Gastrocnemius medialis (tissue), 4 donors: ENCODE data around the gene TAC4.

Source experiments
- POLR2A ChIP-seq, 2 donors: fragments of 450-650 bp; IDR thresholded peaks; one replicate each; pipeline ENCODE4 v1.6.1; 2017; ENCODE audit warnings: antibody characterized with exemption in 2 of 2, mild to moderate bottlenecking in 2 of 2, moderate library complexity in 2 of 2
- TF ChIP-seq, protein P1 (sequence below), 5 experiments: fragments of 450-650 bp in 3 of 5; fragments of 200-600 bp in 2 of 5; sonication (generic) in 2 of 5; IDR thresholded peaks in 4 of 5; conservative IDR thresholded peaks in 1 of 5; 1 replicate in 4 of 5; 2 replicates in 1 of 5; pipeline ENCODE4 v1.5.1; 2016 to 2019; ENCODE audit warnings: antibody characterized with exemption in 5 of 5, mild to moderate bottlenecking in 3 of 5, moderate library complexity in 3 of 5

GRCh38 chr17:49880291-49881053 is 32.6 kb upstream of the TAC4 start:
- no peak for TF ChIP-seq POLR2A (IDR thresholded peaks at IDR 0.05)
- TF ChIP-seq, protein P1, sequence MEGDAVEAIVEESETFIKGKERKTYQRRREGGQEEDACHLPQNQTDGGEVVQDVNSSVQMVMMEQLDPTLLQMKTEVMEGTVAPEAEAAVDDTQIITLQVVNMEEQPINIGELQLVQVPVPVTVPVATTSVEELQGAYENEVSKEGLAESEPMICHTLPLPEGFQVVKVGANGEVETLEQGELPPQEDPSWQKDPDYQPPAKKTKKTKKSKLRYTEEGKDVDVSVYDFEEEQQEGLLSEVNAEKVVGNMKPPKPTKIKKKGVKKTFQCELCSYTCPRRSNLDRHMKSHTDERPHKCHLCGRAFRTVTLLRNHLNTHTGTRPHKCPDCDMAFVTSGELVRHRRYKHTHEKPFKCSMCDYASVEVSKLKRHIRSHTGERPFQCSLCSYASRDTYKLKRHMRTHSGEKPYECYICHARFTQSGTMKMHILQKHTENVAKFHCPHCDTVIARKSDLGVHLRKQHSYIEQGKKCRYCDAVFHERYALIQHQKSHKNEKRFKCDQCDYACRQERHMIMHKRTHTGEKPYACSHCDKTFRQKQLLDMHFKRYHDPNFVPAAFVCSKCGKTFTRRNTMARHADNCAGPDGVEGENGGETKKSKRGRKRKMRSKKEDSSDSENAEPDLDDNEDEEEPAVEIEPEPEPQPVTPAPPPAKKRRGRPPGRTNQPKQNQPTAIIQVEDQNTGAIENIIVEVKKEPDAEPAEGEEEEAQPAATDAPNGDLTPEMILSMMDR (IDR thresholded peaks at IDR 0.05 in 4 of 5, conservative IDR thresholded peaks at IDR 0.05 in 1 of 5), result peak; percentile 80 to 97 (median 91)
